Measurements from ENCODE around the gene AARS2. TPM values are rescaled to one million over a fixed set of nuclear protein-coding genes. Genes with fewer than 3 reads are reported as not detected.

The AARS2 gene
- total and polyA plus RNA-seq, 10 of the 15 experiments (the other 5 are each of a cell fraction or from before 2014, with no cell fraction given) = 0.71 to 18.3 (median 12.7) TPM

- TF ChIP-seq PAX8 (IDR thresholded peaks at IDR 0.05) = no peak
- TF ChIP-seq ZNF24 (IDR thresholded peaks at IDR 0.05) = peak; percentile 75
- TF ChIP-seq ZNF274 (IDR thresholded peaks at IDR 0.05; ENCODE audit: insufficient read depth, insufficient read length) = no peak
- TF ChIP-seq ZBTB33 (IDR thresholded peaks at IDR 0.05) = no peak
- no peak; the same call in 1 of the 2 replicates for TF ChIP-seq ZBTB40 (IDR thresholded peaks at IDR 0.05; ENCODE audit: borderline replicate concordance)
- no peak for TF ChIP-seq NKRF (conservative IDR thresholded peaks at IDR 0.05)
- TF ChIP-seq PML (IDR thresholded peaks at IDR 0.05; ENCODE audit: low read length) = no peak
- no peak for TF ChIP-seq PRDM15 (CRISPR knock-in tag; IDR thresholded peaks at IDR 0.05)
- TF ChIP-seq NBN (IDR thresholded peaks at IDR 0.05) = peak; percentile 100
- no peak for TF ChIP-seq ZBTB4 (CRISPR knock-in tag; IDR thresholded peaks at IDR 0.05)
- peak; percentile 69; the same call in 1 of the 3 replicates for TF ChIP-seq POU2F2 (IDR thresholded peaks at IDR 0.05; ENCODE audit: borderline replicate concordance, low read depth, low read length)
Observed at GRCh38 chr6:44260451-44261297, 52.5 kb downstream of the AARS2 start (continued).
